ENCODE results near the gene MICB.

DNA sequence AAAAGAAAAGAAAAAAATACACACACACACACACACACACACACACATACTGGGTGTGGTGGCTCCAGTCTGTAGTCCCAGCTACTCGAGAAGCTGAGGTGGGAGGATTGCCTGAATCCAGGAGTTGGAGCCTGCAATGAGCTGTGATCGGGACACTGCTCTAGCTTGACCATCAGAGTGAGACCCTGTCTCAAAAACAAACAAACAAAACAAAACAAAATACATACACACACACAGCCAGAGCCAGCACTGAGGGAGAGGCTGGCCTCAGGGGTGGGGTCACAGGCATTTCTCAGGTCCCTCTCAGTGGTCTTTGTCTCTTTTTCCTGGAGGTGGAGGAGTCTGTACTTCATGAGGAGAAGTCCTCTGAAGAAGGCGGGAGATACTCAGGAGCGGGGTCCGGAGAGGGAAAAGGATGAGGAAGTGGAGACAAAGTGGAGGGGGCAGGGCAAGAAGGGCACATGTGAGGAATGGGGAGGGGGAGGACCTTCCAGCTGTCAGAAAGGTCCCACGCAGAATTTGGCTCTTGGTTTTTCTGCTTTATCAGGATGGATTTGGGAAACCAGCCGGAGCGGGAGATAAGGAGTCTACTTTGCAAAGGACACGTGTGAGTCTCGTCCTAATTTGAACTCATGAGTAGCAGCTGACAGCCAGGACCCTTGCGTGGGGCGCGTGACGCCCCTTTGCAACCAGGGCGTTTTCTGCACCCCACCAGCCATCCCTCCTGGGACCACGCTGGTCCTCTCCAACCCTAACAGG is 7.7 kb upstream of the MICB start:
- TF ChIP-seq, protein P1, sequence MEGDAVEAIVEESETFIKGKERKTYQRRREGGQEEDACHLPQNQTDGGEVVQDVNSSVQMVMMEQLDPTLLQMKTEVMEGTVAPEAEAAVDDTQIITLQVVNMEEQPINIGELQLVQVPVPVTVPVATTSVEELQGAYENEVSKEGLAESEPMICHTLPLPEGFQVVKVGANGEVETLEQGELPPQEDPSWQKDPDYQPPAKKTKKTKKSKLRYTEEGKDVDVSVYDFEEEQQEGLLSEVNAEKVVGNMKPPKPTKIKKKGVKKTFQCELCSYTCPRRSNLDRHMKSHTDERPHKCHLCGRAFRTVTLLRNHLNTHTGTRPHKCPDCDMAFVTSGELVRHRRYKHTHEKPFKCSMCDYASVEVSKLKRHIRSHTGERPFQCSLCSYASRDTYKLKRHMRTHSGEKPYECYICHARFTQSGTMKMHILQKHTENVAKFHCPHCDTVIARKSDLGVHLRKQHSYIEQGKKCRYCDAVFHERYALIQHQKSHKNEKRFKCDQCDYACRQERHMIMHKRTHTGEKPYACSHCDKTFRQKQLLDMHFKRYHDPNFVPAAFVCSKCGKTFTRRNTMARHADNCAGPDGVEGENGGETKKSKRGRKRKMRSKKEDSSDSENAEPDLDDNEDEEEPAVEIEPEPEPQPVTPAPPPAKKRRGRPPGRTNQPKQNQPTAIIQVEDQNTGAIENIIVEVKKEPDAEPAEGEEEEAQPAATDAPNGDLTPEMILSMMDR (IDR thresholded peaks at IDR 0.05; ENCODE audit: insufficient read depth, low read depth, low read length) = no peak
- TF ChIP-seq EZH2 (IDR thresholded peaks at IDR 0.05; ENCODE audit: insufficient read depth, low read length) = no peak
